CD4-positive, alpha-beta T cell (primary cell): Measurements from ENCODE around the gene IGF2BP3. TPM values are rescaled to one million over a fixed set of nuclear protein-coding genes. Genes with fewer than 3 reads are reported as not detected.

Experiments
- ATAC-seq: fragments of 200-7000 bp; cut with Tn5 transposase; one replicate; pipeline ENCODE4 v1.10.0; 2022; ENCODE audit warnings: mild to moderate bottlenecking; ENCODE audit not compliant: poor library complexity
- CTCF ChIA-PET: fragments of 350-600 bp; sonication (Branson Sonifier 250); formaldehyde crosslinking; loops from one replicate; lab custom pipeline; 2021; ENCODE audit warnings: antibody characterized with exemption, inconsistent platforms; lab: Charles Lee
- POLR2A ChIA-PET: fragments of 350-600 bp; sonication (Branson Sonifier 250); formaldehyde crosslinking; loops from one replicate; lab custom pipeline; 2021; ENCODE audit warnings: antibody characterized with exemption, inconsistent platforms; lab: Charles Lee
- DNase-seq, 14 experiments: peaks; one replicate each; pipeline ENCODE4 v3.0.0-alpha.2; 2013 to 2020; ENCODE audit warnings: mixed read lengths in 2 of 14
- H3K27ac ChIP-seq, 2 donors: one replicate each; pipeline versions ENCODE4 v1.5.1 to v1.7.0; 2013; ENCODE audit warnings: low read length in 2 of 2, low read depth in 1 of 2, mild to moderate bottlenecking in 1 of 2
- H3K27me3 ChIP-seq, 2 experiments: 1 replicate in 1 of 2; 2 replicates in 1 of 2; pipeline versions ENCODE4 v1.6.1 to v1.7.0; 2013; ENCODE audit warnings: low read length in 2 of 2, control low read depth in 1 of 2, mild to moderate bottlenecking in 1 of 2, moderate library complexity in 1 of 2; ENCODE audit not compliant: insufficient read depth in 2 of 2, control insufficient read depth in 1 of 2
- H3K36me3 ChIP-seq: one replicate; pipeline ENCODE4 v1.6.1; 2013; ENCODE audit warnings: low read length, control low read depth; ENCODE audit not compliant: insufficient read depth
- H3K4me1 ChIP-seq: one replicate; pipeline ENCODE4 v1.6.1; 2013; ENCODE audit warnings: low read length, control low read depth; ENCODE audit not compliant: insufficient read depth
- H3K4me3 ChIP-seq: one replicate; pipeline ENCODE4 v1.5.1; 2013; ENCODE audit warnings: mild to moderate bottlenecking, low read length, moderate library complexity
- H3K9me3 ChIP-seq, 2 experiments: 1 replicate in 1 of 2; 2 replicates in 1 of 2; pipeline versions ENCODE4 v1.6.1 to v1.7.0; 2013; ENCODE audit warnings: low read length in 2 of 2, mild to moderate bottlenecking in 2 of 2, control low read depth in 1 of 2, moderate library complexity in 1 of 2; ENCODE audit not compliant: control insufficient read depth in 1 of 2, insufficient read depth in 1 of 2
- H3K27ac Mint-ChIP-seq: one replicate; pipeline ENCODE4 v1.8.0; 2020; ENCODE audit warnings: mixed read lengths
- H3K27me3 Mint-ChIP-seq: one replicate; pipeline ENCODE4 v1.8.0; 2021; ENCODE audit warnings: mixed read lengths
- H3K36me3 Mint-ChIP-seq: one replicate; pipeline ENCODE4 v1.8.0; 2021; ENCODE audit warnings: low read depth, mixed read lengths
- H3K4me1 Mint-ChIP-seq: one replicate; pipeline ENCODE4 v1.8.0; 2021; ENCODE audit warnings: low read depth, mixed read lengths
- H3K4me3 Mint-ChIP-seq: one replicate; pipeline ENCODE4 v1.8.0; 2020; ENCODE audit warnings: mild to moderate bottlenecking, mixed read lengths
- H3K9me3 Mint-ChIP-seq: one replicate; pipeline ENCODE4 v1.8.0; 2020; ENCODE audit warnings: mixed read lengths
- intact Hi-C, 2 experiments: fragments of 100-400 bp; cut with DNase I in 1 of 2; cut with micrococcal nuclease in 1 of 2; formaldehyde crosslinking; loops; one replicate each; pipeline versions ENCODE4 v1.15.1 to v1.9.0; 2023 to 2025; cut with DNase I, micrococcal nuclease
- total RNA-seq, 174 experiments: library from RNA in 2 of 174; stranded (reverse) in 2 of 174; gene quantifications; one replicate each; pipeline ENCODE4 v1.2.3 and lab custom pipeline; 2021 to 2026
- TF ChIP-seq, protein P1 (sequence below): fragments of 200-600 bp; IDR thresholded peaks from one replicate; pipeline ENCODE4 v1.8.0; 2022; ENCODE audit warnings: antibody characterized with exemption, mild to moderate bottlenecking

IGF2BP3 gene
- total RNA-seq, 2 experiments from 2014 or later: not detected

DNA sequence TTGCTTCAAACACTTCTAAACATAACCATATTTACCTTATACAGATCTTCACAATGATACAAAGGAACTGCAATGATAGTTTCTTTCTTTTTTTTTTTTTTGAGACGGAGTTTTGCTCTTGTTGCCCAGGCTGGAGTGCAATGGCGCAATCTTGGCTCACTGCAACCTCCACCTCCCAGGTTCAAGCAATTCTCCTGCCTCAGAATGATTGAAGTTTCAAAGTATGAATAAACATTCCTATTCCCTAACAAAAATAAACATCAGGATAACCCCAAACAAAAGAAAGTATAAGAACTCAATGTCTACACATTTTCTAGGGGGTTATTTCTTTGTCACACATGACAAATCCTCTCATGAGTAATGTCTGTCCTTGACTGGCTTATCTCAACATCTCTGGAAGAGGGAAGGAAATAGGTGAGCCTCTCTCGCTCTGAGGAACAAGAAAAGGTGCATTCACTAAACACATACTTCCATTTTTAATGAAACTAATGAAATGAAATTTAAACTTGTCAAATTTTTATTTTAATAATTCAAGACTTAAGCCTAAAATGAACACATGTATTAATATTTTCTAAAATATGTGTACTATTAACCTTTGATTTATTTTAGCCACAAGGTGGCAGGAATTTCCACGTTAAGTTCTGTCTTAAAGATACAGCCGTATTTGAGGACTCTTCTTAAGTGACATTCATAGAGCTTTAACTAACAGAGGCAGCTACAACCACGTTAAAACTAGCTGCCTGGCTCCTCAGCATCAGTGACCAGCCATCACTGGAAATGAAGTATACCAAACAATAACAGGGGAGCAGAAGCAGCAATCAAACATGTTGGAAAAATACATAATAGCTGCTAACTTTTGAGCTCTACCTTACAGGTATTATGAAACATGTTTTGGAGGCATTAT, 112.8 kb downstream of the IGF2BP3 start:
- ChIA-PET CTCF (interaction anchor here (0.9 kb wide), 1 partner anchor 13 kb away, joined by 4 read pairs; no protein-coding TSS in a partner anchor), POLR2A (interaction anchor here (0.6 to 1.4 kb wide), 5 partner anchors 10 to 189 kb away, joined by 3 to 5 read pairs (median 4); partner anchors contain the start of gene MALSU1)
- Histone ChIP-seq H3K36me3 (no peaks in the 10 kb centered on the region), H3K9me3 (no peaks in the 10 kb centered on the region), H3K4me3 (no peak overlapping the region), H3K4me1 (no peaks in the 10 kb centered on the region), H3K27ac (no peak overlapping the region), H3K27me3 (no peaks in the 10 kb centered on the region)
- H3K27me3 Mint-ChIP-seq: peaks cover 12% of the 10 kb centered on the region
- no peak overlapping the region for H3K4me3 Mint-ChIP-seq
- peaks cover 15% of the 10 kb centered on the region for H3K4me1 Mint-ChIP-seq
- no peaks in the 10 kb centered on the region for H3K9me3 Mint-ChIP-seq
- peak in 3 of 14 experiments; percentile 25 to 41 (median 39) for DNase-seq
- TF ChIP-seq, protein P1, sequence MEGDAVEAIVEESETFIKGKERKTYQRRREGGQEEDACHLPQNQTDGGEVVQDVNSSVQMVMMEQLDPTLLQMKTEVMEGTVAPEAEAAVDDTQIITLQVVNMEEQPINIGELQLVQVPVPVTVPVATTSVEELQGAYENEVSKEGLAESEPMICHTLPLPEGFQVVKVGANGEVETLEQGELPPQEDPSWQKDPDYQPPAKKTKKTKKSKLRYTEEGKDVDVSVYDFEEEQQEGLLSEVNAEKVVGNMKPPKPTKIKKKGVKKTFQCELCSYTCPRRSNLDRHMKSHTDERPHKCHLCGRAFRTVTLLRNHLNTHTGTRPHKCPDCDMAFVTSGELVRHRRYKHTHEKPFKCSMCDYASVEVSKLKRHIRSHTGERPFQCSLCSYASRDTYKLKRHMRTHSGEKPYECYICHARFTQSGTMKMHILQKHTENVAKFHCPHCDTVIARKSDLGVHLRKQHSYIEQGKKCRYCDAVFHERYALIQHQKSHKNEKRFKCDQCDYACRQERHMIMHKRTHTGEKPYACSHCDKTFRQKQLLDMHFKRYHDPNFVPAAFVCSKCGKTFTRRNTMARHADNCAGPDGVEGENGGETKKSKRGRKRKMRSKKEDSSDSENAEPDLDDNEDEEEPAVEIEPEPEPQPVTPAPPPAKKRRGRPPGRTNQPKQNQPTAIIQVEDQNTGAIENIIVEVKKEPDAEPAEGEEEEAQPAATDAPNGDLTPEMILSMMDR: peak; percentile 33
- H3K36me3 Mint-ChIP-seq: no peaks in the 10 kb centered on the region
- intact Hi-C loops: loop anchor here (2.0 to 10.0 kb wide), 4 partner anchors 80 to 357 kb away; partner anchors contain the start of gene STK31 (in 2 of the 2)
- peak; percentile 43 for ATAC-seq
- H3K27ac Mint-ChIP-seq: no peak overlapping the region

DNA sequence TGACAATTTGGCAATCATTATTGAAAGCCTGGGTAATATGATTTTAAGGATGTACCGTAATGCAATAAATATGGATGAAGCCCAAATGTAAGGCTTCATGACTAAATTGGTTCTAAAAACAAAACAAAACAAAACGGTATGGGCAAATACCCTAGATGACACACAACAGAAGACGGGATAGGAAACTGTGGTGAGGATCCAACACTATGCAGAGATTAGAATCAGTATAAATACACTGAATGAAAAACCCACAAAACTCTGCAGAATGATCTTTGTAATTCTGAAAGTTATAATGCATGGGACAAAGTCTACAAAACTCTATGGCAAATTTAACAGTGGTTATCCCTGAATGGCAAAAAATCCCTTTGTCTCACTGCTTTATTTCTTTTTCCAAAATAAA, 113.6 kb downstream of the IGF2BP3 start:
- ChIA-PET CTCF (no interaction called here), POLR2A (interaction anchor here (1.5 kb wide), 1 partner anchor 57 kb away, joined by 3 read pairs; the partner anchor contains the start of gene MALSU1)
- DNase-seq (peak in 3 of 14 experiments; percentile 29 to 40 (median 39)), ATAC-seq (peak; percentile 91)
- no peaks in the 10 kb centered on the region for H3K36me3 Mint-ChIP-seq
- Histone ChIP-seq H3K36me3 (no peaks in the 10 kb centered on the region), H3K4me1 (no peaks in the 10 kb centered on the region), H3K27ac (no peak overlapping the region), H3K27me3 (no peaks in the 10 kb centered on the region), H3K4me3 (no peak overlapping the region), H3K9me3 (no peaks in the 10 kb centered on the region)
- TF ChIP-seq, protein P1: no peak
- peaks cover 15% of the 10 kb centered on the region for H3K4me1 Mint-ChIP-seq
- no peak overlapping the region for H3K27ac Mint-ChIP-seq
- H3K27me3 Mint-ChIP-seq: peaks cover 8% of the 10 kb centered on the region
- peak overlapping the region; percentile 1 for H3K4me3 Mint-ChIP-seq
- H3K9me3 Mint-ChIP-seq: no peaks in the 10 kb centered on the region
- intact Hi-C loops: loop anchor here (5.0 to 10.0 kb wide), 3 partner anchors 79 to 358 kb away; partner anchors contain the start of gene STK31 (in 2 of the 2)

DNA sequence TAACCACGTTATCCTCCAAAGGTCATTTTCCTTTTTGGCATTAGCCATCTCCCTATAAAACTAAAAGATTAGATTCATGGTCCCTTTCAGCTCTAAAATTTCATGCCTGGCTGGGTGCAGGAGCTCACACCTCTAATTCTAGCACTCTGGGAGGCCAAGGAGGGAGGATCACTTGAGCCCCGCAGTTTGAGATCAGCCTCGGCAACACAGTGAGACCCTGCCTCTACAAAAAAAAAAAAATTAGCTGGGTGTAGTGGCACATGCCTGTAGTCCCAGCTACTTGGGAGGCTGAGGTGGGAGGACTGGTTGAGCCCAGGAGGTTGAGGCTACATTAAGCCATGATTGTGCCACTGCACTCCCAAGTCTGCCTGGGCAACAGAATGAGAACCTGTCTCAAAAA, 114.1 kb downstream of the IGF2BP3 start:
- H3K27me3 Mint-ChIP-seq: peaks cover 8% of the 10 kb centered on the region
- ChIA-PET CTCF (interaction anchor here (0.6 kb wide), 1 partner anchor 10 kb away, joined by 3 read pairs; no protein-coding TSS in a partner anchor), POLR2A (interaction anchor here (0.7 to 1.5 kb wide), 2 partner anchors 9 to 57 kb away, joined by 3 read pairs; partner anchors contain the start of gene MALSU1)
- H3K27ac Mint-ChIP-seq: no peak overlapping the region
- intact Hi-C loops: loop anchor here (5.0 to 10.0 kb wide), 3 partner anchors 79 to 359 kb away; partner anchors contain the start of gene STK31 (in 2 of the 2)
- Histone ChIP-seq H3K36me3 (no peaks in the 10 kb centered on the region), H3K4me1 (no peaks in the 10 kb centered on the region), H3K4me3 (no peak overlapping the region), H3K9me3 (no peaks in the 10 kb centered on the region), H3K27ac (no peak overlapping the region), H3K27me3 (no peaks in the 10 kb centered on the region)
- peaks cover 15% of the 10 kb centered on the region for H3K4me1 Mint-ChIP-seq
- no peaks in the 10 kb centered on the region for H3K9me3 Mint-ChIP-seq
- no peaks in the 10 kb centered on the region for H3K36me3 Mint-ChIP-seq
- H3K4me3 Mint-ChIP-seq: no peak overlapping the region
- no peak for DNase-seq
- TF ChIP-seq, protein P1: no peak
- ATAC-seq: no peak
